NCI-H146 treated with DMSO at 0.1 percent for 48 hours (cell line): ENCODE data around the gene ZNRF1.

ENCODE experiments used
- DNase-seq: peaks from one replicate; lab custom pipeline; 2025; ENCODE audit not compliant: unreplicated experiment; lab: John Stamatoyannopoulos, UW

Gene ZNRF1

GRCh38 chr16:75058806-75059205, 60.0 kb downstream of the ZNRF1 start:
- no peak for DNase-seq

DNA sequence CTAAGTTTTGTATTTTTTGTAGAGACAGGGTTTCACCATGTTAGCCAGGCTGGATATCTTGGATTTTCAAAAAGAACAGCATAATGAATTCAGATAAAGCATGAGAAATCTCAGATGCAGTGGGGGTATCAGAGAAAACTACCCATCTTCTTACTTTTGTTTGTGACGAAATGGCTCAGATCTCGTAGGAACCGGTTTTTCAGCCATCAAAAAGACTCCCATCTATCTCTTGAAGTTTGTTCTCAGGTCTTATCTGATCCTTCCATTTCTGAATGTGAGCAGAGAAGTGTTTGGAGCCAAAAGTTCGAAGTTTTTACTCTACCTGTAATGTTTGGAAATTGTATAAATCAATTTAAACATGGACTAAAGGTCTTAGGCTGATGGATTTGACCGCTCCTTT, 60.6 kb downstream of the ZNRF1 start:
- DNase-seq = no peak

- no peak for DNase-seq
These were observed 61.9 kb downstream of the ZNRF1 start for GRCh38 chr16:75060723-75061122.

- no peak for DNase-seq
These were observed 62.8 kb downstream of the ZNRF1 start for GRCh38 chr16:75061669-75062068.

- no peak for DNase-seq
These were observed 63.5 kb downstream of the ZNRF1 start for GRCh38 chr16:75062135-75062975.

- no peak for DNase-seq
These were observed 64.1 kb downstream of the ZNRF1 start for GRCh38 chr16:75062976-75063346.

GRCh38 chr16:75063549-75064088, 64.8 kb downstream of the ZNRF1 start:
- DNase-seq = no peak

GRCh38 chr16:75064403-75065148, 65.8 kb downstream of the ZNRF1 start:
- no peak for DNase-seq

GRCh38 chr16:75065149-75065505, 66.3 kb downstream of the ZNRF1 start:
- DNase-seq = no peak

GRCh38 chr16:75065521-75066149, 66.8 kb downstream of the ZNRF1 start:
- DNase-seq = no peak

DNA sequence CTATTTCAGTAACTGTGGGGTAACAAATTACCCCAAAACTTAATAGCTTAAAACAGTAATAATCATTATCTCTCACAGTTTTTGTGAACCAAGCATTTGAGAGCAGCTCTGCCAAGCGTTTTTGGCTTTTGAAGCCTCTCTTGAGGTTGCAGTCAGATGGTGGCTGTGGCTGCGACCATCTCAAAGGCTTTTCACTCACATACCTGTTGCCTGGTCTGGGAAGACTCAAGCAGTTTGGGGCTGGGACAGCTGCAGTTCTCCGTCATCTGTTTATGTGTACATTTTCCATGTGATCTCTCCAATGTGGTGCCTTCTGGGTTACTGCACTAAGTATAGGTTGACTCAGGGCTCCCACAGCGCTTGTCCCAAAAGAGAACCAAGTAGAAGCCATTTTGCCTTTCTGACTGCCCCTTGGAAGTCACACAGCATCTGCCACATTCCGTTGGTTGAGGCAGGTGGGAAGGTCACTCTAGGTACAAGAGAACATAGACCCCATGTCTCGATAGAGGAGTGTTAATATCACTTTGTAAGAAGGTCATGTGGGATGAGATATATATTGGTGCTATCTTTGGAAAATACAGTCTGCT, 68.1 kb downstream of the ZNRF1 start:
- DNase-seq = no peak

DNA sequence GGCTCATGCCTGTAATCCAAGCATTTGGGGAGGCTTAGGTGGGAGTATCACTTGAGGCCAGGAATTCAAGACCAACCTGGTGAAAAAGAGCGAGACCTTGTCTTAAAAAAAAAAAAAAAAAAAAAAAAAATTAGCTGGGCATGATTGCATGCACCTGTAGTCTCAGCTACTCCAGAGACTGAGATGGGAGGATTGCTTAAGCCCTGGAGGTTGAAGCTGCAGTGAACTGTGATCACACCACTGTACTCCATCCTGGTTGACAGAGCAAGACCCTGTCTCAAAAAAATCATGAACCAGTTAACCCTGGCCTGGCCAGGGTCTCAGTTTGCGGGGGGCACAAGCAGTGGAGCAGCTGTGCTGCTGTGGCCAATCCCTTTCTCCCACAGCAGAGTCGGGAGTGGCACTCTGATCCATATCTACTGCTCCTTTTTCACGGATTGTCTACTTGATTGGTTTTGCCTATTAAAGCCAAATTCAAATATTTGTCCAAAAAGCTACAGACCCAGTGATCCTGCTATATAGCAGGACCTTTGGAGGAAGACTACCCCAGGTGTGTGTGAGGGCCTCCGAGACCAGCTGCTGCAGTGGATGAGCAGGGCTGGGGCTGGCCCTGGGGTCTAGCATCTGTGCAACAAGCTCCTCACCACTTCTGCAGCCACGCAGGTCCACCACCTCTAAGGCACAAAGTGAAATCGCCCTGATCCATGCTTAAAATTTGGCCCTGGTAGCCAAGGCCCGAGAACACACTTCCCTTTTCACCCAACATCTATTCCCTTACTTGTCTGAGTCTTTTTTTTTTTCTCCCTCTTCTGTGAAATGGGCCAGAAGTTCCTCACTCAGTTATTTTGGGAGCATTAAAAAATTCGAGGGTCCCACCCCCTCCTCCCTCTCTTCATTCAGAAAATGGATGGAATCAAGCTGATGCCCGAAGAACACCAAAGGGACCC, 69.5 kb downstream of the ZNRF1 start:
- DNase-seq = no peak

DNA sequence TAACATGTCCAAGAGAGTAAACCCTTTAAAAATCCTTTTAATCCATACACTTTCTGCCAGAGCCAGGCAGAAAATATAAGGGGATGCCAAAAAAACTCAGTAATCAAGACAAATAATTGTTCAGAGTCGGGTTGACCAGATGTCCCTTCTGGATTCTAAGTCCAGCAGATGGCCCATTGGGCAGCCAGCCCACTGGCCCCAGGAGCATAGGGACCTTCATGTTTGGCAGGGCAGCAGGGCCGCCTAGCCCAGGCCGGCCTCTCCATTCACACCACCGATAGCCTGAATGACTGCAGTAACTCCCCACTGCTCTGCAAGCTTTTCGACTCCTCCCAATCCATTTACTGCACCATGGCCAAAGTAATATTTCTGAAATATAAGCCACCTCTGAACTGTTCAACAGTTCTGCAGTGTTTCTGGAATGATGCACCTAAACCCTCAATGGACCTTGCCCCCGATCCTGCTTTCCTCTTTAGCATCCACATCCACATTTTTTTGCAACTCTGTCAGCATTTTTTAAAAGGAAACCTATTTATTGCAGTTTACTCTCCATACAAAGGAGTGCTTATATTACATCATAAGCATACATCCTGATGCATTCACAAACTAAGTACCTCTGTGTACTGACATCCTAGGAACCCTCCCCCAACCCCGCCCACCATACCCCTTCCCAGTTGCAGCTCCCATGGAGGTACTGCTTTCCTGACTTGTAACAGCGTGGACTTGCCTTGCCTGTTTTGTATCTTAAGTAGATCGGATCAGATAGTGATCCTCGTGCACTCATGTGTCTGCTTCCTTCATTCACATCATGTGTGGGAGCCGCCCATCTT, 71.4 kb downstream of the ZNRF1 start:
- no peak for DNase-seq

DNA sequence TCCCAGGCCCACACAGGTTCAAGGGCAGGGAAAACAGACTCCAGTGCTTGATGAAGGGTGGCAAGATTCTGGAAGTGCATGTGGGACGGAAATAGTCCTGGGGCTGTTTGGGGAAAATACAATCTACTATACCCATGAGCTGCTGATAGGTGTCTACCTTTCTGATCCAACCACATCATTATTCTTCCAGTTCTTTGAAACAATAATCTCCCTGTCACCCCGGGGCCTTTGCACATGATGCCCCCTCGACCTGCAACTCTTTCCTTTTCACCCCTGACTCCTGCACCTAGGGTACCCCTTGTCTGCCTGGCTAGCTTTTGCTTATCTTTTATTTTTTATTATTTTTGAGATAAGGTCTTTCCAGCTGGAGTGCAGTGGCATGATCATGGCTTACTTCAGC, 72.8 kb downstream of the ZNRF1 start:
- DNase-seq = no peak

DNA sequence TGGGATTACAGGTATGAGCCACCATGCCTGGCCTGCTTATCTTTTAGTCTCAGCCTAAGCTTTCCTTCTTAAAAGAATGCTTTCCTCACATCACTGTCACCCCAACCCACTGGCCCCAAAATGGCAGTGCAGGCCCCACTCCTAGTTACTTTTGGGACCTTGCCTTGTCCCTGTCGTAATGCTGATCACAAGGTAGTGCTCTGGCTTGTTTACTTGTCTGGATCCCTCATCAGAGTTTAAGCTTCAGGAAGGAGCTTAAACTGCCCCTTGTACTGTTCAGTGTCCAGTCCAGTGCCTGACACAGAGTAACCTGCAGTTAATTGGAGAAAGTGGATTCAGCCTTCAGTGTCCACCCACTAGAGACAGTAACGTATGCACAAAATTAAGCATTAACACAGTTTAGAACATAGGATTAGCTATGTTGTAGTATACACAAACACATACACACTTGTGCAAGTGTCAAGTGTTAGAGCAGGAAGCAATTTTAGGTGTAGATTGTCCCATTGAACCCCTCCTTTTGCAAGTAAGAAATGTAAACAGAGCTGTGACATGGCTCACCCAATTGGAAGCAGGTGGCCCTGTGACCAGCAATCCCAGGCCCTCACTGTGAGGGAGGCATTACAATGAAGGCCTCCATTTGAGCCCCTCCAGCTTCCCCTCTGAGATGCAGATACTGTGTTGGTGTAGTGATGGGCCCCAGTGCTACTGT, 73.6 kb downstream of the ZNRF1 start:
- DNase-seq = no peak

DNA sequence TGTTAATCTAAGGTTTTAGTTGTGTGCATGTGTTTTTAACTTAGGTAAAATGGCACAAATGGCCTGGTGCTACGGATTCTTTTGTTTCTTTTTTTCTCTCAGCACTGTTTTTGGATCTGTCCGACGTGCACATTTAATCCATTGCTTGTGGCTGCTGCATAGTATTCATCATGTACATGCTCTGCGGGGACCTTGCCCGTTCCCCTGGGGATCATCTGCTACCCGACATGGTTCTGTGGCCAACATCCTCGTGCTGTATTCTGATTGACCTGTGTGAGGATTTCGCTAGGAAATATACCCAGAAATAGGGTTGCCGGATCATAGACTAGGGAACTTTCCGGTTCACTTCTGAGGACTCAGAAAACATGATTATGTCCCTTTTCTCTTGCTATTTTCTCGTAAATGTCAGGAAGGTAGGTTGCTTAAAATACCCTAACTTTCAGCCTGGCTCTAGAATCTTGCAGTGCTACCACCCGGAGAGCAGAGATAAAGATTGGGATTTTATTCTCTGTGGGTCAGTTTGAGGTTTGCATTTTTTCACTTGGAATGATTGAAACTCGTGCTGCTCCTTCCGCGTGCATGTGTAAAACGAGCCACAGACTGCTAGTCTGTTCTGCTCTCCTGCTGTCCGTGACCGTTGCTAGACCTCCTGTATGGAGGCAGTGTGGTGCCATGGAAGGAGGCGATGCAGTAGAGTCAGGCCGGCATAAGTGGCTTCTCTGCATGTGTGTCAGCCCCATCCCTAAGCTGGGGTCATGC, 74.9 kb downstream of the ZNRF1 start:
- DNase-seq = no peak

GRCh38 chr16:75074304-75074793, 75.5 kb downstream of the ZNRF1 start:
- no peak for DNase-seq
